Measurements from ENCODE around the gene AP3S2.

The AP3S2 gene

DNA sequence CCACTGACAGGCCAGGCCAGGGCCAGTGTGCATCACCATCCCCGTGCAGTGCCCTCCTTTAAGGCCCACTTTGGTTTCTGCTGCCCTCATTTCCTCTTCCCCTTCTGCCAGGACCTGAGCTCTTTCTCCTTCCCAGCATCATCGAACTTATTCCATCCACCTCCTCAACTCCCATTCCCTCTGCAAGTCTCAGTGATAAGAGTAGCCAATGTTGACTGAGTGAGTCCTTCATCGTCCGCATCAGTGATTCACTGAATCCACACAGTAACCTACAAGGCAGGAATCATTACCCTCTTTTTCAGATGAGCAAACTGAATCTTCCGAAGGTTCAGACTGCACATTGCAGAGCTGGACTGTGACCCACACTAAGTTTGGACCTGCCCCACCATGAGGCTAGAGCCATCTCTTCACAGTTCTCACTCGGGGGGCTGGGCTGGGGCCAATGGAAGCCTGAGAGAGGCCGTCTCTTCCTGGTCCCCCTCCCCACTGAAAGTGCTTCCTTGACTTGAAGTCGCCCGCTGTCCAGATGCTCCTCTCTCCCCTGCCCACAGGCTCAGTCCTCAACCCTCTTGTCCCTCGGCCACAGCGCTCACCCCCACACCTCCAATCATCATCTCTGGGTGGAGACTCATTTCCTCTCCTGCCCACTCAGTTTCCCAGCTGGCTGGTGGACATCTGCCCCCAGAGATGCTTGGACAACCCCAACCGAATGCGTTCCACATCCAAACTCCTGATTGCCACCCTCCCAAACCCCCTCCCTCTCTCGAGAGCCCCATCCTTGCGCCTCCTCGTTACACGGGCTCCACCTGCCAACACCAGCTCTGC is 64.0 kb downstream of the AP3S2 start:
- Histone ChIP-seq H3K27me3 (ENCODE audit: low read depth, low read length) (no peaks in the 10 kb centered on the region), H3K9me3 (ENCODE audit: control insufficient read depth in 1 of 2, low read length in 2 of 2) (no peaks in the 10 kb centered on the region), H3K36me3 (ENCODE audit: control insufficient read depth in 1 of 2, insufficient read depth in 2 of 2, low read length in 2 of 2) (peaks cover 19 to 28% of the 10 kb centered on the region in 2 donors), H3K4me3 (ENCODE audit: low read depth in 1 of 2, low read length in 2 of 2) (no peak overlapping the region), H3K27ac (ENCODE audit: low read length) (no peak overlapping the region), H3K4me1 (ENCODE audit: control insufficient read depth in 1 of 2, insufficient read depth in 2 of 2, low read length in 2 of 2) (peaks cover 15 to 17% of the 10 kb centered on the region in 2 donors)

- Histone ChIP-seq H3K4me3 (ENCODE audit: low read depth in 1 of 2, low read length in 2 of 2) (no peak overlapping the region), H3K4me1 (ENCODE audit: control insufficient read depth in 1 of 2, insufficient read depth in 2 of 2, low read length in 2 of 2) (peaks cover 15 to 17% of the 10 kb centered on the region in 2 donors), H3K27ac (ENCODE audit: low read length) (no peak overlapping the region), H3K36me3 (ENCODE audit: control insufficient read depth in 1 of 2, insufficient read depth in 2 of 2, low read length in 2 of 2) (peaks cover 15 to 22% of the 10 kb centered on the region in 2 donors), H3K27me3 (ENCODE audit: low read depth, low read length) (no peaks in the 10 kb centered on the region), H3K9me3 (ENCODE audit: control insufficient read depth in 1 of 2, low read length in 2 of 2) (no peaks in the 10 kb centered on the region)
These were observed 64.6 kb downstream of the AP3S2 start for GRCh38 chr15:89829161-89829560.

DNA sequence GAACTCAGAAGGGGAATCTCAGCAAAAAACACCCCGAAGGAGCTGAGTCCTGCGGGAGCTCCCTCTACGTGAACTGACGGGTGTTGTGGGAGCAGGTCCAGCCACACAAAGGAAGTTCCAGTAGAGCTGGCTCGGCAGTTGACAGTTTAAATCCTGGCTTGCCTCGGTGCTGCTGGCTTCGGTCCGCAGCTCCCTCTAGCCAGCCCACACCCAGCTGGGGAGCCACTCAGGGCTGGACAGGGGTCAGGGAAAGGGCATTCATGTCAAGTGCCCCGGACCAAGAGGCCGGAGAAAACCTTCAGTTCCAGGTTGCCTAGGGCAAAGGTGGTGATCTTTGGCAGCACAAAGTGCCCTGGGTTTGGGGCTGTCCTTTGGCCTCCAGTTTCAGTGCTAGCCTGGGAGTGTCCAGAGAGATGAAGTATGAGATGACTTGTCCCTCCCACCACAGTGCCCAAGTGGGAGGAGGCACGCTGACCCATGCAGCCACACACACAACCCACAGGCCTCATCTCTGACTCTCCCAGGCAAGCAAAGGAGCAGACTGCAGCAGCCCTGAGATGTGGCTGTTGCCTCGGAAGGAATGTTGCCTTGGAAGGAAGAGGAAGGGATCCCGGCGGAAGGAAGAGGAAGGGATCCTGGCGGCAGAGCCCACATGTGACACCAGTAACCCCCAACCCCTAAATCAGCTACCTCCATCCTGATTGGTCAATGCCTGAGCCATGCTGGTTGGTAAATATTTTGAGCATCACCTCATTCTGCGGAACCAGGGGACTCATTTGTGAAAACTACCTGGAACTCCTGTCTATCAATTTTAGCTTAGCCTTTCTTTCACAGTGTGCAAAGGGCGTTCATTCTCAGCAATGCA is 65.3 kb downstream of the AP3S2 start:
- Histone ChIP-seq H3K27me3 (ENCODE audit: low read depth, low read length) (no peaks in the 10 kb centered on the region), H3K9me3 (ENCODE audit: control insufficient read depth in 1 of 2, low read length in 2 of 2) (no peaks in the 10 kb centered on the region), H3K4me1 (ENCODE audit: control insufficient read depth in 1 of 2, insufficient read depth in 2 of 2, low read length in 2 of 2) (peaks cover 15 to 17% of the 10 kb centered on the region in 2 donors), H3K27ac (ENCODE audit: low read length) (no peak overlapping the region), H3K36me3 (ENCODE audit: control insufficient read depth in 1 of 2, insufficient read depth in 2 of 2, low read length in 2 of 2) (peaks cover 8 to 16% of the 10 kb centered on the region in 2 donors), H3K4me3 (ENCODE audit: low read depth in 1 of 2, low read length in 2 of 2) (peak overlapping the region in 1 of 2 donors; percentile 9)

DNA sequence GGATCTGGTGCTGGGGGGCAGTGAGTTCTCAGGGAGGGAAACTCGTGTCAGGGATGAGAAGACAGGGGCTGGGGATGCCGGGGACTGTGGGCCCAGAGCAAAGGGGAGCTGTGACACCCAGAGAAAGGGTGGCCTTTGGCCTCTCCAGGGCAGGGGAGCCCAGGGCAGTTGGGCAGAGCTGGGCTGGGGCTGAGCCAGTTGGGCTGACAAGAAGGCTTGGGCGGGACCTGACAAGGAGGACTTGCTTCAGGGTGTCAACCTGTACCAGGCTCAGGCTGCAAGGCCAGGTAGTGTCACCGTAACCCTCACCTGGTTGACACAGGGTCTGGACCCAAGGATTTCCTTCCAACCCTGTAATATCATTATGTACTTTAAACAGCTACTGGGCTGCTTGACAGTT is 66.0 kb downstream of the AP3S2 start:
- H3K36me3 ChIP-seq (ENCODE audit: control insufficient read depth in 1 of 2, insufficient read depth in 2 of 2, low read length in 2 of 2): peaks cover 2 to 9% of the 10 kb centered on the region in 2 donors
- no peak overlapping the region for H3K27ac ChIP-seq (ENCODE audit: low read length)
- H3K9me3 ChIP-seq (ENCODE audit: control insufficient read depth in 1 of 2, low read length in 2 of 2): no peaks in the 10 kb centered on the region
- no peaks in the 10 kb centered on the region for H3K27me3 ChIP-seq (ENCODE audit: low read depth, low read length)
- peak overlapping the region in 1 of 2 donors; percentile 9 for H3K4me3 ChIP-seq (ENCODE audit: low read depth in 1 of 2, low read length in 2 of 2)
- H3K4me1 ChIP-seq (ENCODE audit: control insufficient read depth in 1 of 2, insufficient read depth in 2 of 2, low read length in 2 of 2): peaks cover 15 to 17% of the 10 kb centered on the region in 2 donors

DNA sequence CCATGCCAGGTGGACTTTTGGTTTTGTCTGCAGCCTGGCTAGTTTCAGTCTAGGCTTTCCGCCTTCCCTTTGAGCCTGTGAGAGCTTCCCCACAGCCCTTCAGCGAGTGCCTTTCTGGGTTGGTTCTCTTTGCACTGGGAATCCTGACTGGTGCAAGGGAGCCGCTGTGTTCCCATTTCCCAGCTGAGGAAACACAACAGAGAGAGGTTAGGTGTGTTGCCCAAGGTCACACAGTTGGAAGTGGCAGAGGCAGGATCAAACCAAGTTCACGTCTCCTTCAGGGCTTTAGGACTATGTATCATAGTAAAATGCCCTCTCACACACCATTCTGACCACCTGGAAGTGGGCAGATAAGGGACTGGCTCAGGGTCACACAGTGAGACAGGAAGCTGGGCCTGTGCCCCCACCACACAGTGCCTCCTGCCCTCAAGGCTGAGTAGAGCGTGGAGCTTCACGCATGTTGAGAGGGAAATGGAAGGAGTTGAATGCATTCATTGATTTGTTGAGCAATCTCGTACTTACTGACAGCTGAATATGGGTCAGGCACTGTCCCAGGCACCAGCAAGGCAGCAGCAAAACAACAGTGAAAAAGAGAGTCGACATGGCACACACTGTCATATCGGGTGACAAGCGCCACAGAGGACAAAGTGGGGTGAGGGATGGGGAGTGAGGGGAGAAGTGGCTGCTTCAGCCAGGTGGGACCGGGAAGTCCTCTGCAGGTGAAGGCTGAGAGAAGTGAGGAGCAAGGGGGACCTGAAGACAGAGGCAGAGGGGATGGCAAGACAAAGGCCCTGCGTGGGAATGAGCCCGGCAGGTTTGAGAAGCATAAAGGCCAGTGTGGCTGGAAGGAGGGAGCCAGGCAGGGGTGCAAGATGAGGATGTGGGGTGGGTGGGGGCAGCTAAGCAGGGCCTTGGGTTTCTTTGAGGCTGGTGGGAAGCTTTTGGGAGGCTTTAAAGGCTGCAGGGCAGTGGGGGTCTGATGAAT is 66.8 kb downstream of the AP3S2 start:
- Histone ChIP-seq H3K27me3 (ENCODE audit: low read depth, low read length) (no peaks in the 10 kb centered on the region), H3K9me3 (ENCODE audit: control insufficient read depth in 1 of 2, low read length in 2 of 2) (no peaks in the 10 kb centered on the region), H3K27ac (ENCODE audit: low read length) (no peak overlapping the region), H3K4me1 (ENCODE audit: control insufficient read depth in 1 of 2, insufficient read depth in 2 of 2, low read length in 2 of 2) (peaks cover 15 to 17% of the 10 kb centered on the region in 2 donors), H3K36me3 (ENCODE audit: control insufficient read depth in 1 of 2, insufficient read depth in 2 of 2, low read length in 2 of 2) (peaks cover 0 to 7% of the 10 kb centered on the region in 2 donors), H3K4me3 (ENCODE audit: low read depth in 1 of 2, low read length in 2 of 2) (no peak overlapping the region)

GRCh38 chr15:89825271-89825940 is 68.4 kb downstream of the AP3S2 start:
- Histone ChIP-seq H3K4me1 (ENCODE audit: control insufficient read depth in 1 of 2, insufficient read depth in 2 of 2, low read length in 2 of 2) (peaks cover 15 to 17% of the 10 kb centered on the region in 2 donors), H3K36me3 (ENCODE audit: control insufficient read depth in 1 of 2, insufficient read depth in 2 of 2, low read length in 2 of 2) (no peaks in the 10 kb centered on the region), H3K27ac (ENCODE audit: low read length) (no peak overlapping the region), H3K4me3 (ENCODE audit: low read depth in 1 of 2, low read length in 2 of 2) (no peak overlapping the region), H3K9me3 (ENCODE audit: control insufficient read depth in 1 of 2, low read length in 2 of 2) (no peaks in the 10 kb centered on the region), H3K27me3 (ENCODE audit: low read depth, low read length) (no peaks in the 10 kb centered on the region)

DNA sequence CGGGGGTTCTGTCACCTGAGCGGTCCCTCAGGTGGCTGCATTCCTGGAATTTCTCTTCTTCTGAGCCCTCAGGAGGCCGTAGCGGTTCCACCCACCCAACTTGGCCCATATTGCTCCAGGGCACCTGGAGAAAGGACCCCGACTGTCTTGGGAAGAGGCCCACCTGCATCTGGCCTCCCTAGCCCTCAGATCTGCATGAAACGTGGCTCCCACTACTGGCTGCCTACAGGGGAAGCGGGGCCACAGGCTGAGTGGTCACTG is 69.3 kb downstream of the AP3S2 start:
- H3K36me3 ChIP-seq (ENCODE audit: control insufficient read depth in 1 of 2, insufficient read depth in 2 of 2, low read length in 2 of 2): no peaks in the 10 kb centered on the region
- no peak overlapping the region for H3K27ac ChIP-seq (ENCODE audit: low read length)
- no peak overlapping the region for H3K4me3 ChIP-seq (ENCODE audit: low read depth in 1 of 2, low read length in 2 of 2)
- peaks cover 15 to 17% of the 10 kb centered on the region in 2 donors for H3K4me1 ChIP-seq (ENCODE audit: control insufficient read depth in 1 of 2, insufficient read depth in 2 of 2, low read length in 2 of 2)
- no peaks in the 10 kb centered on the region for H3K9me3 ChIP-seq (ENCODE audit: control insufficient read depth in 1 of 2, low read length in 2 of 2)
- no peaks in the 10 kb centered on the region for H3K27me3 ChIP-seq (ENCODE audit: low read depth, low read length)

DNA sequence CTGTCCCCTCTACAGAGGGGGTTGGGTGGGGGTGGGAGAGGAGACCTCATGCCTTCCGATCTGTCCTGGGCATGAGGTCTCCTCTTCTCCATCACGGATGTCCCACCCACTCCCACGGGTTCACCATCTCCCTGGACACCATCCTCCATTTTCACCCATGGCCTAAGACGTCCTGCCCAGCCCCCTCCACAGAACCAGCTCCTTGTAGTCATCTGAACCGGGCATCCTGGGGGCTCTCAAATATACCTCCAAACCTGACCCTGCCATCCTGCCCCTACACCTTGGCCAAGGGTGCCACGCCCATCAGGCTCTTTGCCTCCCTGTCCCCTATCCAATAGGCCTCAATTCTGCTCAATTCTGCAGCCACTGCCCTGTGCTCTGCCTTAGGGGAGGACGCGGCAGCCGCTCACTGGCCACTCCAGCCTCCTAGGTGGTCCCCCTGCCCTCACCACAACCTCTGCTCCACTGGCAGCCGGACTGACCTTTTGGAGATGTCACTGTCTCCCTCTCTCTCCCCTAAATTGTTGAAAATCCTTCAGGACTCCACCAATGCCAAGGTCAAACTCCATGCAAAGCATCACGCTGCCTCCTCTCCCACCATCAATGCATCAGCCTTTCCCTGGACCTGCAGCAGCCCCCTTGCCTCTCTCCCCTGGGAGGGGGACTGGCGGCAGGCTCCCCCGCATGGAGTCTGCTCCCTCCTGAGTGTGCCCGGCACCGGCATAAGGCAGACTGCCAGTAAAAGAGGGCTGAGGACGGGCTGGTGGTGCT is 69.8 kb downstream of the AP3S2 start:
- H3K27ac ChIP-seq (ENCODE audit: low read length): no peak overlapping the region
- H3K4me3 ChIP-seq (ENCODE audit: low read depth in 1 of 2, low read length in 2 of 2): no peak overlapping the region
- H3K36me3 ChIP-seq (ENCODE audit: control insufficient read depth in 1 of 2, insufficient read depth in 2 of 2, low read length in 2 of 2): no peaks in the 10 kb centered on the region
- no peaks in the 10 kb centered on the region for H3K27me3 ChIP-seq (ENCODE audit: low read depth, low read length)
- no peaks in the 10 kb centered on the region for H3K9me3 ChIP-seq (ENCODE audit: control insufficient read depth in 1 of 2, low read length in 2 of 2)
- H3K4me1 ChIP-seq (ENCODE audit: control insufficient read depth in 1 of 2, insufficient read depth in 2 of 2, low read length in 2 of 2): peaks cover 11 to 16% of the 10 kb centered on the region in 2 donors

DNA sequence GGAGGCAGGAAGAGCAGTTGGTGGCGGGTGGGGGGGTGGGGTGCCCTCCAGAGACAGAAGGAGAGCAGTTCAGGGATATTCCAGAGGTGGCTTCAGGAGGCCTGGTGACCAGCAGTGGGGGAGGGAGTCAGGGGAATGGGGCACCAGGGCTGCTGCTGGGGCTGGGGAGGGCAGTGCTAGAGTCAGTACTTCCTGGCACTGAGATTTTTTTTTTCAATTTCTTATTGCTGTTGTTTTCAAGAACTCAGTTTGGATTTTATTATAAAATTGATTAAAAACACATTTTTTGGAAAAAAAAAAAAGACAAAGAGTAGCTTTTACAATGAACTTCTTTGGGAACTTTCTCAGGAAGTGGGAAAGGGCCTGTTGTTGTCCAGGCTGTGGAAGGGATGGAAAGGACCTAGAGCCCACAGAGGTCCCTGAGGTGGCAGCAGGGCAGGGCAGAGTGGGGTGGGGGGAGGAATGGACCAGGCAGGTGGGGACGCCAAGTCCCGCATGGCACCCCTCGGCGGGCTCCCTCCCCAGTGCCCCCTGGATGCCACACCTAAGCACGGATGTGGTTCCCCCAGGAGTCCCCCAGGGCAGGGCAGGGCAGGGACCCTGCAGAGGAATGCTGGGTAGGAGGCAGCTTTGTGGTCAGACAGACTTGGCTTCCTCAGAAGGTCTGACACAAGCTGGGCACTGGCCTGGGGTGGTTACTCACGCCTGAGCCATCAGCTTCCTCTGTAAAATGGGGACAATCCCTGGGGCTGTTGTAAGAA is 70.7 kb downstream of the AP3S2 start:
- H3K36me3 ChIP-seq (ENCODE audit: control insufficient read depth in 1 of 2, insufficient read depth in 2 of 2, low read length in 2 of 2): no peaks in the 10 kb centered on the region
- H3K4me3 ChIP-seq (ENCODE audit: low read depth in 1 of 2, low read length in 2 of 2): no peak overlapping the region
- no peaks in the 10 kb centered on the region for H3K27me3 ChIP-seq (ENCODE audit: low read depth, low read length)
- H3K9me3 ChIP-seq (ENCODE audit: control insufficient read depth in 1 of 2, low read length in 2 of 2): no peaks in the 10 kb centered on the region
- H3K27ac ChIP-seq (ENCODE audit: low read length): no peak overlapping the region
- peaks cover 2 to 7% of the 10 kb centered on the region in 2 donors for H3K4me1 ChIP-seq (ENCODE audit: control insufficient read depth in 1 of 2, insufficient read depth in 2 of 2, low read length in 2 of 2)

Data from muscle layer of duodenum (tissue), 2 donors.